ENCODE measurements around the gene PCOLCE2.

DNA sequence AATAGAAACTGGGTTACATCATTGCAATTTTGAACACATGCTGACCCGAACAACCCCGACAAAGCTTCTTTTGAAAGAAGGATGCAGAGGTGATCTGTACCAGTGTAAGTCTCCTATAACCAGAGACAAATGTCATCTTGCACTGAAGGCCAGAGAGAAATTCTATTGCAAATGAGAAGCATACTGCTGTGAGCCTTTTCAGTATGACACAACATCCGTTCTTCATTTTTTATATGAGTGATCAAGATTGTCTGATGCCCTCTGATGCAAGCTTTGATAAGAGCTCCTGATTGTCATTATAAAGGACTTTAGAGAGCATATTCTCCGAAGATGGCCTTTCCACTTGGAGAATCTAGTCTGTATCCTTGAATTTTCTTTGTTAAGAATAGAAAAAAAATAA is 36.9 kb downstream of the PCOLCE2 start:
- no peak for TF ChIP-seq CTCF (IDR thresholded peaks at IDR 0.05)
- TF ChIP-seq POLR2A (IDR thresholded peaks at IDR 0.05): no peak

Data from transverse colon (tissue), 3 donors.